Coronary artery (tissue), 2 donors: ENCODE measurements around the gene SLC25A21.

Source experiments
- DNase-seq: peaks from one replicate; pipeline ENCODE4 v3.0.0-alpha.2; 2017; ENCODE audit warnings: low spot score
- H3K27ac ChIP-seq, 2 donors: fragments of 200-600 bp; sonication (generic); one replicate each; pipeline ENCODE4 v1.5.1; 2016 to 2019
- H3K4me3 ChIP-seq: fragments of 200-600 bp; sonication (generic); 2 replicates; pipeline ENCODE4 v1.5.1; 2016; ENCODE audit warnings: mild to moderate bottlenecking, moderate library complexity
- CTCF ChIP-seq: fragments of 200-600 bp; sonication (generic); IDR thresholded peaks from one replicate; pipeline ENCODE4 v1.5.1; 2019; ENCODE audit warnings: antibody characterized with exemption

Gene SLC25A21

GRCh38 chr14:37032863-37033262 is 139.5 kb downstream of the SLC25A21 start:
- H3K4me3 ChIP-seq = no peak overlapping the region
- no peak for TF ChIP-seq CTCF
- DNase-seq = no peak
- no peak overlapping the region for H3K27ac ChIP-seq

GRCh38 chr14:37027188-37027824 is 145.1 kb downstream of the SLC25A21 start:
- no peak for TF ChIP-seq CTCF
- no peak overlapping the region for H3K4me3 ChIP-seq
- DNase-seq = no peak
- no peak overlapping the region for H3K27ac ChIP-seq

- no peak for TF ChIP-seq CTCF
- no peak overlapping the region for H3K27ac ChIP-seq
- DNase-seq = no peak
- no peak overlapping the region for H3K4me3 ChIP-seq
Observed at GRCh38 chr14:37023875-37024565, 148.4 kb downstream of the SLC25A21 start.

GRCh38 chr14:37021390-37021789 is 151.0 kb downstream of the SLC25A21 start:
- H3K27ac ChIP-seq = no peak overlapping the region
- TF ChIP-seq CTCF = no peak
- H3K4me3 ChIP-seq = no peak overlapping the region
- DNase-seq = no peak

GRCh38 chr14:37019488-37019887 is 152.9 kb downstream of the SLC25A21 start:
- Histone ChIP-seq H3K4me3 (no peak overlapping the region), H3K27ac (no peak overlapping the region)
- no peak for DNase-seq
- TF ChIP-seq CTCF = no peak

- no peak for DNase-seq
- no peak for TF ChIP-seq CTCF
- H3K27ac ChIP-seq = no peak overlapping the region
Observed at GRCh38 chr14:37018571-37019240, 153.7 kb downstream of the SLC25A21 start.

More at GRCh38 chr14:37018571-37019240, 153.7 kb downstream of the SLC25A21 start:
- no peak overlapping the region for H3K4me3 ChIP-seq
